GM12892 (cell line): ENCODE measurements around the gene PAM16. TPM values are rescaled to one million over a fixed set of nuclear protein-coding genes. Genes with fewer than 3 reads are reported as not detected.
"Not testable (repeated sequence)": the region's sequence is repeated elsewhere in the genome, so short reads cannot be mapped to it uniquely, and the experiment has no call there.

Experiments
- DNase-seq: peaks from one replicate; pipeline ENCODE4 v3.0.0; 2011; ENCODE audit not compliant: insufficient read length
- FAIRE-seq: peaks from 2 replicates; lab custom pipeline; 2011; peaks lifted over from hg19 to GRCh38; lab: Jason Lieb, UNC
- POLR2A ChIP-seq: IDR thresholded peaks from 2 replicates; pipeline ENCODE4 v1.6.1; 2011; ENCODE audit warnings: low read depth, low read length, control low read depth
- POLR2AphosphoS5 ChIP-seq: IDR thresholded peaks from 2 replicates; pipeline ENCODE4 v1.6.1; 2011; ENCODE audit warnings: low read depth, low read length, control low read depth
- TAF1 ChIP-seq: IDR thresholded peaks from 2 replicates; pipeline ENCODE4 v1.6.1; 2011; ENCODE audit warnings: low read depth, mild to moderate bottlenecking, control low read depth, low read length, borderline replicate concordance
- polyA plus RNA-seq: library from polyadenylated mRNA; unstranded; fragments of >200 nt; gene quantifications from one replicate; pipeline ENCODE4 v1.2.1, GENCODE V29; 2012; ENCODE audit warnings: missing spikeins, inconsistent platforms; ENCODE audit not compliant: missing spikeins

PAM16 gene
- 27.7 TPM for polyA plus RNA-seq

GRCh38 chr16:4350787-4351659, at the start of gene PAM16:
Gene PAM16, minus strand, starts transcription at chr16:4351321. Its CDS starts 87 bp downstream, at chr16:4351234.
- peak; percentile 97 for FAIRE-seq
- TF ChIP-seq TAF1, result 0 out of 2 replicates have a peak, but pooled peaks have one; percentile 50
- TF ChIP-seq POLR2AphosphoS5, result peak; percentile 78; the same call in 1 of the 2 replicates
- TF ChIP-seq POLR2A, result peak; percentile 83; the same call in 1 of the 2 replicates

GRCh38 chr16:4399001-4399730, 48.0 kb upstream of the PAM16 start:
- FAIRE-seq (no peak), DNase-seq (no peak)
- TF ChIP-seq POLR2A, result no peak
- TF ChIP-seq TAF1, result no peak
- TF ChIP-seq POLR2AphosphoS5, result no peak

More at GRCh38 chr16:4350787-4351659, at the start of gene PAM16:
- peak; percentile 94 for DNase-seq

GRCh38 chr16:4395055-4395726, 44.1 kb upstream of the PAM16 start:
- TF ChIP-seq POLR2AphosphoS5, result no peak
- no peak for TF ChIP-seq POLR2A
- no peak for TF ChIP-seq TAF1
- FAIRE-seq (no peak), DNase-seq (no peak)

GRCh38 chr16:4393850-4394249, 42.7 kb upstream of the PAM16 start:
- not testable (repeated sequence) for FAIRE-seq

GRCh38 chr16:4393240-4393600, 42.1 kb upstream of the PAM16 start:
- TF ChIP-seq POLR2AphosphoS5 (no peak), POLR2A (no peak), TAF1 (no peak)
- no peak for FAIRE-seq
- DNase-seq, result no peak

More at GRCh38 chr16:4393850-4394249, 42.7 kb upstream of the PAM16 start:
- not testable (repeated sequence) for DNase-seq

GRCh38 chr16:4392382-4393239, 41.5 kb upstream of the PAM16 start:
- no peak for TF ChIP-seq TAF1
- TF ChIP-seq POLR2A, result no peak
- TF ChIP-seq POLR2AphosphoS5, result no peak
- DNase-seq (no peak), FAIRE-seq (no peak)

GRCh38 chr16:4391631-4392381, 40.7 kb upstream of the PAM16 start:
- FAIRE-seq (no peak), DNase-seq (no peak)
- TF ChIP-seq POLR2A, result no peak
- no peak for TF ChIP-seq POLR2AphosphoS5

GRCh38 chr16:4390266-4391260, 39.4 kb upstream of the PAM16 start:
- DNase-seq (no peak), FAIRE-seq (no peak)
- no peak for TF ChIP-seq POLR2A
- no peak for TF ChIP-seq TAF1
- no peak for TF ChIP-seq POLR2AphosphoS5
